ENCODE measurements around the gene PDE6B. TPM values are rescaled to one million over a fixed set of nuclear protein-coding genes. Genes with fewer than 3 reads are reported as not detected.

The PDE6B gene
- total and polyA plus RNA-seq, 2 of the 13 experiments (the other 11 are each of a cell fraction or from before 2014, with no cell fraction given), result 0.38 to 0.40 TPM

DNA sequence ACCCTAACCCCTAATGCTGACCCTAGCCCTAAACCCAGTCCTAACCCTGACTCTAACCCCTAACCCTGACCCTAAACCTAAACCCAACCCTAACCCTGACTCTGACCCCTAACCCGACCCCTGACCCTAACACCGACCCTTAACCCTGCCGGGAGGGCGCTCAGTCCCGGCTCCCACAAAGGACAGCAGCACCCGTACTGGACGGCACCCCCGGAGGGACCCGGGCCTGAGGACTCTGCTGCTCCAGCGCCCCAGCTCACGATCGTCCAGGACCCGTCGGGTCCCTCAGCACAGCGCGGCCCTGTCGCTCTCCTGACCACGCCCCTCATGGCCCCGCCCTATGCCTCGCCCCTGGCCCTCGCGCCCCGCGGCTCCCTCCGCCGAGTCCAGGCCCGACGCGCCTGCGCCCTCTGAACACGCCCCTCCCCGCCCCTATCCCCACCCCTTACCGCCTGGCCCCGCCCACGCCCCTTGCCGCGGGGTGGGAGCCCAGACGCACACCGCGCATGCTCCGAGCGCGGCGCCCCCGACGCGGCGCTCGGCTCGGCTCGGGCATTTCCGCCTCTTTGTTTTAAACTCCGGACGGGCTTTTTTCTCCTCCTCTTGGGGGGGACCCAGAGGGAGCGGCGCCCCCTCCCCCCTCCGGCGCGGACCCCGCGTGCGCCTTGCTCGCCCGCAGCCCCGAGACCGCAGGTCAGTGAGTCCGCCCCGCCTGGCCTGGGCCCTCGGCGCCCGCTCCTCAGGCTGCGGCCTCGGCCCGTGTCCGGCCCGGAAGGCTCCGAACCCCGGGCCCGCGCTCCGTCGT, 80.1 kb downstream of the PDE6B start, which contains the start of gene PCGF3 (continued):
- no peak for TF ChIP-seq TFAP4 (IDR thresholded peaks at IDR 0.05; ENCODE audit: borderline replicate concordance, low read depth)
- TF ChIP-seq ZNF547 (CRISPR knock-in tag; IDR thresholded peaks at IDR 0.05), result peak; percentile 9; the same call in 1 of the 2 replicates
- TF ChIP-seq ZSCAN20 (CRISPR knock-in tag; IDR thresholded peaks at IDR 0.05; ENCODE audit: borderline replicate concordance), result no peak
- no peak for TF ChIP-seq ELF1 (CRISPR knock-in tag; IDR thresholded peaks at IDR 0.05)
- TF ChIP-seq, protein P1, sequence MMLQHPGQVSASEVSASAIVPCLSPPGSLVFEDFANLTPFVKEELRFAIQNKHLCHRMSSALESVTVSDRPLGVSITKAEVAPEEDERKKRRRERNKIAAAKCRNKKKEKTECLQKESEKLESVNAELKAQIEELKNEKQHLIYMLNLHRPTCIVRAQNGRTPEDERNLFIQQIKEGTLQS (CRISPR knock-in tag; IDR thresholded peaks at IDR 0.05), result no peak
- no peak for TF ChIP-seq ZNF572 (CRISPR knock-in tag; IDR thresholded peaks at IDR 0.05)
- TF ChIP-seq TBP (CRISPR knock-in tag; IDR thresholded peaks at IDR 0.05), result no peak
- no peak for TF ChIP-seq ZNF780A (CRISPR knock-in tag; IDR thresholded peaks at IDR 0.05)
- TF ChIP-seq ARID3A (IDR thresholded peaks at IDR 0.05; ENCODE audit: low read depth, low read length), result no peak
- no peak for TF ChIP-seq ZNF775 (CRISPR knock-in tag; IDR thresholded peaks at IDR 0.05; ENCODE audit: borderline replicate concordance)
- TF ChIP-seq NFIC (IDR thresholded peaks at IDR 0.05; ENCODE audit: low read length), result no peak
- TF ChIP-seq RBFOX2 (IDR thresholded peaks at IDR 0.05; ENCODE audit: low read depth, low read length), result peak; percentile 82
- TF ChIP-seq GLMP (CRISPR knock-in tag; IDR thresholded peaks at IDR 0.05; ENCODE audit: borderline replicate concordance), result no peak
- TF ChIP-seq, protein P2, sequence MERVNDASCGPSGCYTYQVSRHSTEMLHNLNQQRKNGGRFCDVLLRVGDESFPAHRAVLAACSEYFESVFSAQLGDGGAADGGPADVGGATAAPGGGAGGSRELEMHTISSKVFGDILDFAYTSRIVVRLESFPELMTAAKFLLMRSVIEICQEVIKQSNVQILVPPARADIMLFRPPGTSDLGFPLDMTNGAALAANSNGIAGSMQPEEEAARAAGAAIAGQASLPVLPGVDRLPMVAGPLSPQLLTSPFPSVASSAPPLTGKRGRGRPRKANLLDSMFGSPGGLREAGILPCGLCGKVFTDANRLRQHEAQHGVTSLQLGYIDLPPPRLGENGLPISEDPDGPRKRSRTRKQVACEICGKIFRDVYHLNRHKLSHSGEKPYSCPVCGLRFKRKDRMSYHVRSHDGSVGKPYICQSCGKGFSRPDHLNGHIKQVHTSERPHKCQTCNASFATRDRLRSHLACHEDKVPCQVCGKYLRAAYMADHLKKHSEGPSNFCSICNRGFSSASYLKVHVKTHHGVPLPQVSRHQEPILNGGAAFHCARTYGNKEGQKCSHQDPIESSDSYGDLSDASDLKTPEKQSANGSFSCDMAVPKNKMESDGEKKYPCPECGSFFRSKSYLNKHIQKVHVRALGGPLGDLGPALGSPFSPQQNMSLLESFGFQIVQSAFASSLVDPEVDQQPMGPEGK (CRISPR knock-in tag; IDR thresholded peaks at IDR 0.05), result peak; percentile 88
- TF ChIP-seq CEBPG (CRISPR knock-in tag; IDR thresholded peaks at IDR 0.05), result no peak
- 0 out of 2 replicates have a peak, but pooled peaks have one; percentile 13 for TF ChIP-seq BHLHE40 (IDR thresholded peaks at IDR 0.05; ENCODE audit: low read length)
- peak; percentile 95 for TF ChIP-seq ZFX (CRISPR knock-in tag; IDR thresholded peaks at IDR 0.05; ENCODE audit: low read depth)
- TF ChIP-seq LBX2 (CRISPR knock-in tag; IDR thresholded peaks at IDR 0.05; ENCODE audit: borderline replicate concordance), result no peak
- peak; percentile 19; the same call in 1 of the 2 replicates for TF ChIP-seq HOXA3 (CRISPR knock-in tag; IDR thresholded peaks at IDR 0.05)
- TF ChIP-seq HNRNPLL (IDR thresholded peaks at IDR 0.05; ENCODE audit: low read depth, low read length, poor library complexity, severe bottlenecking), result no peak
- no peak for TF ChIP-seq ZNF569 (CRISPR knock-in tag; IDR thresholded peaks at IDR 0.05; ENCODE audit: borderline replicate concordance)
- TF ChIP-seq RFXANK (CRISPR knock-in tag; IDR thresholded peaks at IDR 0.05), result no peak
- no peak for TF ChIP-seq ZNF260 (CRISPR knock-in tag; IDR thresholded peaks at IDR 0.05; ENCODE audit: borderline replicate concordance, low read depth)
- no peak for TF ChIP-seq ZNF576 (CRISPR knock-in tag; IDR thresholded peaks at IDR 0.05)
